NB4 (cell line): ENCODE measurements around the gene MICU2.

Experiments
- DNase-seq: peaks from one replicate; pipeline ENCODE4 v3.0.0; 2010; ENCODE audit warnings: low read depth
- H3K4me3 ChIP-seq: one replicate; pipeline ENCODE4 v1.5.1; 2011; ENCODE audit warnings: mild to moderate bottlenecking, low read depth, low read length, moderate library complexity
- CTCF ChIP-seq: IDR thresholded peaks from one replicate; pipeline ENCODE4 v1.5.1; 2012; ENCODE audit warnings: low read depth, low read length
- MAX ChIP-seq: IDR thresholded peaks from 2 replicates; pipeline ENCODE4 v1.6.1; 2011; ENCODE audit warnings: low read depth, low read length
- MYC ChIP-seq: IDR thresholded peaks from 2 replicates; pipeline ENCODE4 v1.6.1; 2011; ENCODE audit warnings: low read depth, low read length
- POLR2A ChIP-seq: IDR thresholded peaks from 2 replicates; pipeline ENCODE4 v1.6.1; 2011; ENCODE audit warnings: mild to moderate bottlenecking; ENCODE audit not compliant: insufficient read length; ENCODE audit errors: extremely low read depth

Gene MICU2

DNA sequence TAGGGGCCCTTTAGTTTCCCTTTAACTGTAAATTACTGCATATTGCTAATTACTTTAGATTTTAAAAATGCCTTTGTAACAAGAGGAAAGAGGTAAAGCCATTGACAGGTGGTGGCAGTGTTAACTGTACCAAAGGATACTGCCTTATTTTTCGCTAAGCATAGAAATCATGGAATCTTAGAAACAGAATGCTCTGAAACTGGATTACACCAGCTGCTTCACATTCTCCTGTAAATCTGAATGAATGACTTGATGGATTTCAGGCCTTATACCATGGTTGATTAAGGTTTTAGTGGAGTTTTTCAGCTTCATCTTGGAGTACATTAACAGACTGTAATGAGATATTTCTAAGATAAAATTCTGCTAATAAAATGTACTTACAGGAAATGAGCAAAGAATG lies 25.2 kb downstream of the MICU2 start:
- no peak for DNase-seq
- no peak for TF ChIP-seq CTCF
- no peak for TF ChIP-seq MAX
- TF ChIP-seq POLR2A: no peak
- no peak for TF ChIP-seq MYC
- H3K4me3 ChIP-seq: no peak overlapping the region

DNA sequence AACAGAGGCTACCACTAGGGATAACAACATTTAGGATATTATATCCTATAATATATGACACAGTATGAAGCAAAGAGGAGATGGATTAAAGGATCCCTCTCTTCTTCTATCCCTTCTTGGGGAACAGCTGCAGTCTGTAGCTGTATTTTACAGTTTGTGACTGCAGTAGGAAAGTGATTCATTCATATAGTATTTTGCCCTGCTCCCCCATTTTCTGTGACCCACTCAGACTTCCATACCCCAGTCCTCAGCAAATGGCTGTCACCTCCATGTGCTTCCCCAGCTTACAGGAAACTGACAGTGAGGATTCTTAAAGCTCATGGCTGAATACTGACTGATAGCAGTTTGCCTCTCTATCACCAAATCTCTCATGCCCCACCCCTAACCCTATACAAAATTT lies 27.5 kb downstream of the MICU2 start:
- DNase-seq: peak; percentile 6
- H3K4me3 ChIP-seq: no peak overlapping the region
- TF ChIP-seq POLR2A: no peak
- TF ChIP-seq CTCF: no peak
- peak; percentile 75; the same call in 1 of the 2 replicates for TF ChIP-seq MYC
- TF ChIP-seq MAX: peak; percentile 73

DNA sequence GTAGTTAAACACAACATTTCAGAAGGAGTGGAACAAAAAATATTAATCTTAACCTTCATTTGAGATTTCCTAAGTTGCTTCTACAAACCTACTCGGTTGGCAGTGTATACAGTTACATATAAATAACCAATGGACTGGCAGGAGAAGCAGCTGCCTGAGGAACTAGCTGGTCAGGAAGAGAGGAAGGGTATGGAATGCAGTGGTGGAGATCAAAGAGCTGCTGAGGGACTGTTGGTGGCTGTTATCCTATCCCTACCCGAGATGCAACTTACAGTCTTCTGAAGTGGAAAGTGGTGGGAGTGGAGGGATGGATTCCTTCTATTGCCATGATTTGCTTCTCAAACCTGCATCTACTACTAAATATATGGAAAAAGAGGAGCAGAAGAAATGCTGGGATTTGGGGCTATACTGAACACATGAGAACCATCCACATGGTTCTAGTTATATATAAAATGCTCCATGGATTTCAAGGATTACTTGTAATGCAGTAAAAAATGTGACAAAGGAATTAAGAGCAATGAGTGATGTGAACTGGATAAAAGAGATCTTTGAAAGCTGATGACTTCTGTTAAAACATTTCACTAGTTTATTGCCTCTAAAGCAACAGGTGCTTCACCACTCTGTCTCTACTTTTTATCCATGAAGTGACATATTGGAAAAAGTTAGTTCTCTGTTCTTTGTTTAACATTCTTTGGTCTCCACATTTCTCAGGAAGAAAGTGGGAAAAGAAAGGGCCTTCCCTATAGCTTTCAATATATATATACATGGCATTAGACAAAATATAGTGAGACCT lies 29.9 kb downstream of the MICU2 start:
- TF ChIP-seq MAX (no peak), CTCF (no peak), POLR2A (no peak), MYC (no peak)
- DNase-seq: no peak
- no peak overlapping the region for H3K4me3 ChIP-seq

- H3K4me3 ChIP-seq: no peak overlapping the region
- DNase-seq: no peak
- TF ChIP-seq MAX (no peak), CTCF (no peak), MYC (no peak), POLR2A (no peak)
These were observed 34.3 kb downstream of the MICU2 start for GRCh38 chr13:21569686-21570085.

DNA sequence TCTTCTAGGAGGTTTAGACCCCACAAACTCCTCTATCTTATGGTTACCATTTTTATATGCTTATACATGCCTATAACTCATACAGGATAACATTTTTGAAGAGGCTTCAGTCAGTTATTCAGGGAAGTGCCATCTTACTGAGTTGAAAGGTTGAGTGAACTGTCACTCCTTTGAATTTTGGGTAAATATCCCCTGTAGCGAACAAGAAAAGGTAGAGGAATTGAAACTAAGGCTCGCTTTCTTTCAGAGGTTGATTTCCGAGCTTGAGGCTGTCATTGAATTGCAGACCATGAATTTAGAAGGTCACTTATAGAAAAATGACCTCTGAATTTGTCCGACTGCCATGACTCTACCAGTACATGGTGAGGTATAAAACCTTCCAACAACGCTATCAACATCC lies 35.1 kb downstream of the MICU2 start:
- no peak overlapping the region for H3K4me3 ChIP-seq
- TF ChIP-seq MAX (no peak), CTCF (no peak), MYC (no peak), POLR2A (no peak)
- DNase-seq: no peak
